GM23338 (cell line): ENCODE data around the gene MECP2.

Experiments used
- CREB1 ChIP-seq: fragments of 250-450 bp; sonication (Bioruptor Pico); IDR thresholded peaks from 2 replicates; pipeline ENCODE4 v1.5.0; 2020; ENCODE audit warnings: low read depth, mild to moderate bottlenecking, moderate library complexity
- EZH2 ChIP-seq: fragments of 200-600 bp; sonication (generic); IDR thresholded peaks from one replicate; pipeline ENCODE4 v1.8.0; 2017; ENCODE audit warnings: antibody characterized with exemption, mild to moderate bottlenecking, low read depth; ENCODE audit not compliant: unreplicated experiment
- EZH2phosphoT487 ChIP-seq: fragments of 200-600 bp; sonication (generic); IDR thresholded peaks from one replicate; pipeline ENCODE4 v1.8.1; 2018; ENCODE audit warnings: antibody characterized with exemption; ENCODE audit not compliant: unreplicated experiment
- JUNB ChIP-seq: IDR thresholded peaks from one replicate; pipeline ENCODE4 v1.6.1; 2016; ENCODE audit warnings: antibody characterized with exemption; ENCODE audit not compliant: unreplicated experiment
- NANOG ChIP-seq: IDR thresholded peaks from 2 replicates; pipeline ENCODE4 v1.6.1; 2016; ENCODE audit warnings: antibody characterized with exemption, borderline replicate concordance
- POLR2AphosphoS5 ChIP-seq: IDR thresholded peaks from 2 replicates; pipeline ENCODE4 v1.6.1; 2016; ENCODE audit warnings: antibody characterized with exemption, low read depth
- STAT1 ChIP-seq: IDR thresholded peaks from one replicate; pipeline ENCODE4 v1.6.1; 2016; ENCODE audit warnings: antibody characterized with exemption; ENCODE audit not compliant: unreplicated experiment
- ZNF114 ChIP-seq: fragments of 250-450 bp; sonication (Bioruptor Pico); IDR thresholded peaks from 2 replicates; pipeline ENCODE4 v1.5.0; 2020; ENCODE audit warnings: mild to moderate bottlenecking, moderate library complexity
- ZNF331 ChIP-seq: fragments of 250-450 bp; sonication (Bioruptor Pico); IDR thresholded peaks from 2 replicates; pipeline ENCODE4 v1.5.0; 2020; ENCODE audit warnings: low read depth, mild to moderate bottlenecking, moderate library complexity
- TF ChIP-seq, protein P1 (sequence below): IDR thresholded peaks from one replicate; pipeline ENCODE4 v1.6.1; 2018; ENCODE audit warnings: antibody characterized with exemption; ENCODE audit not compliant: unreplicated experiment
- TF ChIP-seq, protein P2 (sequence below), 2 experiments: fragments of 200-600 bp in 1 of 2; sonication (generic) in 1 of 2; conservative IDR thresholded peaks; 2 replicates each; pipeline versions ENCODE4 v1.5.1 to v1.6.1; 2016 to 2017; ENCODE audit warnings: antibody characterized with exemption in 2 of 2, low read depth in 2 of 2, mild to moderate bottlenecking in 2 of 2, moderate library complexity in 1 of 2
- TF ChIP-seq, protein P3 (sequence below): IDR thresholded peaks from 2 replicates; pipeline ENCODE4 v1.6.1; 2016; ENCODE audit warnings: antibody characterized with exemption
- TF ChIP-seq, protein P4 (sequence below): fragments of 250-450 bp; sonication (Bioruptor Pico); IDR thresholded peaks from 2 replicates; pipeline ENCODE4 v1.5.0; 2020; ENCODE audit warnings: mild to moderate bottlenecking, moderate library complexity

DNA sequence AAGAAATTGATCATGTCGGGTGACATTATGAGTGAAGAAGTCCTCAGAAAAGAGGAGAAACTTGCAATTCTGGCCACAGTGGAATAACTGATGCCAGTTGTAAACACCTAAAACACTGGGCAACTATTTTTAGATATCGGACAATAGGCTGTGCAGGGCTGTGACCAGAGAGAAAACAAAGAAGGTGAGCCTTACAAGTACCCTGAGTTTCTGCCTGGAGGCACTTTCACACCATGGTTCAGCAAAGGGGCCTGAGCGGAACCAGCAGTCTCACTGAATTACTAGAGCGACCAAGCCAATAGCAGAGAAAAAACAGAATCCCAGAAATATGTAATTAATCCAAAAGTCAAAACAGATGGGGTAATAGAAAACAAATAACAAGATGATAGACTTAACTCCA lies 89.0 kb downstream of the MECP2 start:
- TF ChIP-seq, protein P1, sequence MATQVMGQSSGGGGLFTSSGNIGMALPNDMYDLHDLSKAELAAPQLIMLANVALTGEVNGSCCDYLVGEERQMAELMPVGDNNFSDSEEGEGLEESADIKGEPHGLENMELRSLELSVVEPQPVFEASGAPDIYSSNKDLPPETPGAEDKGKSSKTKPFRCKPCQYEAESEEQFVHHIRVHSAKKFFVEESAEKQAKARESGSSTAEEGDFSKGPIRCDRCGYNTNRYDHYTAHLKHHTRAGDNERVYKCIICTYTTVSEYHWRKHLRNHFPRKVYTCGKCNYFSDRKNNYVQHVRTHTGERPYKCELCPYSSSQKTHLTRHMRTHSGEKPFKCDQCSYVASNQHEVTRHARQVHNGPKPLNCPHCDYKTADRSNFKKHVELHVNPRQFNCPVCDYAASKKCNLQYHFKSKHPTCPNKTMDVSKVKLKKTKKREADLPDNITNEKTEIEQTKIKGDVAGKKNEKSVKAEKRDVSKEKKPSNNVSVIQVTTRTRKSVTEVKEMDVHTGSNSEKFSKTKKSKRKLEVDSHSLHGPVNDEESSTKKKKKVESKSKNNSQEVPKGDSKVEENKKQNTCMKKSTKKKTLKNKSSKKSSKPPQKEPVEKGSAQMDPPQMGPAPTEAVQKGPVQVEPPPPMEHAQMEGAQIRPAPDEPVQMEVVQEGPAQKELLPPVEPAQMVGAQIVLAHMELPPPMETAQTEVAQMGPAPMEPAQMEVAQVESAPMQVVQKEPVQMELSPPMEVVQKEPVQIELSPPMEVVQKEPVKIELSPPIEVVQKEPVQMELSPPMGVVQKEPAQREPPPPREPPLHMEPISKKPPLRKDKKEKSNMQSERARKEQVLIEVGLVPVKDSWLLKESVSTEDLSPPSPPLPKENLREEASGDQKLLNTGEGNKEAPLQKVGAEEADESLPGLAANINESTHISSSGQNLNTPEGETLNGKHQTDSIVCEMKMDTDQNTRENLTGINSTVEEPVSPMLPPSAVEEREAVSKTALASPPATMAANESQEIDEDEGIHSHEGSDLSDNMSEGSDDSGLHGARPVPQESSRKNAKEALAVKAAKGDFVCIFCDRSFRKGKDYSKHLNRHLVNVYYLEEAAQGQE, result no peak
- TF ChIP-seq POLR2AphosphoS5 (no peak), NANOG (no peak), EZH2 (no peak), CREB1 (CRISPR knock-in tag) (no peak), EZH2phosphoT487 (no peak), JUNB (no peak), STAT1 (no peak), ZNF331 (CRISPR knock-in tag) (no peak), ZNF114 (CRISPR knock-in tag) (no peak)
- TF ChIP-seq, protein P2, sequence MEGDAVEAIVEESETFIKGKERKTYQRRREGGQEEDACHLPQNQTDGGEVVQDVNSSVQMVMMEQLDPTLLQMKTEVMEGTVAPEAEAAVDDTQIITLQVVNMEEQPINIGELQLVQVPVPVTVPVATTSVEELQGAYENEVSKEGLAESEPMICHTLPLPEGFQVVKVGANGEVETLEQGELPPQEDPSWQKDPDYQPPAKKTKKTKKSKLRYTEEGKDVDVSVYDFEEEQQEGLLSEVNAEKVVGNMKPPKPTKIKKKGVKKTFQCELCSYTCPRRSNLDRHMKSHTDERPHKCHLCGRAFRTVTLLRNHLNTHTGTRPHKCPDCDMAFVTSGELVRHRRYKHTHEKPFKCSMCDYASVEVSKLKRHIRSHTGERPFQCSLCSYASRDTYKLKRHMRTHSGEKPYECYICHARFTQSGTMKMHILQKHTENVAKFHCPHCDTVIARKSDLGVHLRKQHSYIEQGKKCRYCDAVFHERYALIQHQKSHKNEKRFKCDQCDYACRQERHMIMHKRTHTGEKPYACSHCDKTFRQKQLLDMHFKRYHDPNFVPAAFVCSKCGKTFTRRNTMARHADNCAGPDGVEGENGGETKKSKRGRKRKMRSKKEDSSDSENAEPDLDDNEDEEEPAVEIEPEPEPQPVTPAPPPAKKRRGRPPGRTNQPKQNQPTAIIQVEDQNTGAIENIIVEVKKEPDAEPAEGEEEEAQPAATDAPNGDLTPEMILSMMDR (conservative IDR thresholded peaks at IDR 0.05; ENCODE audit: low read depth in 2 of 2), result no peak
- TF ChIP-seq, protein P3, sequence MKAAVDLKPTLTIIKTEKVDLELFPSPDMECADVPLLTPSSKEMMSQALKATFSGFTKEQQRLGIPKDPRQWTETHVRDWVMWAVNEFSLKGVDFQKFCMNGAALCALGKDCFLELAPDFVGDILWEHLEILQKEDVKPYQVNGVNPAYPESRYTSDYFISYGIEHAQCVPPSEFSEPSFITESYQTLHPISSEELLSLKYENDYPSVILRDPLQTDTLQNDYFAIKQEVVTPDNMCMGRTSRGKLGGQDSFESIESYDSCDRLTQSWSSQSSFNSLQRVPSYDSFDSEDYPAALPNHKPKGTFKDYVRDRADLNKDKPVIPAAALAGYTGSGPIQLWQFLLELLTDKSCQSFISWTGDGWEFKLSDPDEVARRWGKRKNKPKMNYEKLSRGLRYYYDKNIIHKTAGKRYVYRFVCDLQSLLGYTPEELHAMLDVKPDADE, result no peak
- TF ChIP-seq, protein P4, sequence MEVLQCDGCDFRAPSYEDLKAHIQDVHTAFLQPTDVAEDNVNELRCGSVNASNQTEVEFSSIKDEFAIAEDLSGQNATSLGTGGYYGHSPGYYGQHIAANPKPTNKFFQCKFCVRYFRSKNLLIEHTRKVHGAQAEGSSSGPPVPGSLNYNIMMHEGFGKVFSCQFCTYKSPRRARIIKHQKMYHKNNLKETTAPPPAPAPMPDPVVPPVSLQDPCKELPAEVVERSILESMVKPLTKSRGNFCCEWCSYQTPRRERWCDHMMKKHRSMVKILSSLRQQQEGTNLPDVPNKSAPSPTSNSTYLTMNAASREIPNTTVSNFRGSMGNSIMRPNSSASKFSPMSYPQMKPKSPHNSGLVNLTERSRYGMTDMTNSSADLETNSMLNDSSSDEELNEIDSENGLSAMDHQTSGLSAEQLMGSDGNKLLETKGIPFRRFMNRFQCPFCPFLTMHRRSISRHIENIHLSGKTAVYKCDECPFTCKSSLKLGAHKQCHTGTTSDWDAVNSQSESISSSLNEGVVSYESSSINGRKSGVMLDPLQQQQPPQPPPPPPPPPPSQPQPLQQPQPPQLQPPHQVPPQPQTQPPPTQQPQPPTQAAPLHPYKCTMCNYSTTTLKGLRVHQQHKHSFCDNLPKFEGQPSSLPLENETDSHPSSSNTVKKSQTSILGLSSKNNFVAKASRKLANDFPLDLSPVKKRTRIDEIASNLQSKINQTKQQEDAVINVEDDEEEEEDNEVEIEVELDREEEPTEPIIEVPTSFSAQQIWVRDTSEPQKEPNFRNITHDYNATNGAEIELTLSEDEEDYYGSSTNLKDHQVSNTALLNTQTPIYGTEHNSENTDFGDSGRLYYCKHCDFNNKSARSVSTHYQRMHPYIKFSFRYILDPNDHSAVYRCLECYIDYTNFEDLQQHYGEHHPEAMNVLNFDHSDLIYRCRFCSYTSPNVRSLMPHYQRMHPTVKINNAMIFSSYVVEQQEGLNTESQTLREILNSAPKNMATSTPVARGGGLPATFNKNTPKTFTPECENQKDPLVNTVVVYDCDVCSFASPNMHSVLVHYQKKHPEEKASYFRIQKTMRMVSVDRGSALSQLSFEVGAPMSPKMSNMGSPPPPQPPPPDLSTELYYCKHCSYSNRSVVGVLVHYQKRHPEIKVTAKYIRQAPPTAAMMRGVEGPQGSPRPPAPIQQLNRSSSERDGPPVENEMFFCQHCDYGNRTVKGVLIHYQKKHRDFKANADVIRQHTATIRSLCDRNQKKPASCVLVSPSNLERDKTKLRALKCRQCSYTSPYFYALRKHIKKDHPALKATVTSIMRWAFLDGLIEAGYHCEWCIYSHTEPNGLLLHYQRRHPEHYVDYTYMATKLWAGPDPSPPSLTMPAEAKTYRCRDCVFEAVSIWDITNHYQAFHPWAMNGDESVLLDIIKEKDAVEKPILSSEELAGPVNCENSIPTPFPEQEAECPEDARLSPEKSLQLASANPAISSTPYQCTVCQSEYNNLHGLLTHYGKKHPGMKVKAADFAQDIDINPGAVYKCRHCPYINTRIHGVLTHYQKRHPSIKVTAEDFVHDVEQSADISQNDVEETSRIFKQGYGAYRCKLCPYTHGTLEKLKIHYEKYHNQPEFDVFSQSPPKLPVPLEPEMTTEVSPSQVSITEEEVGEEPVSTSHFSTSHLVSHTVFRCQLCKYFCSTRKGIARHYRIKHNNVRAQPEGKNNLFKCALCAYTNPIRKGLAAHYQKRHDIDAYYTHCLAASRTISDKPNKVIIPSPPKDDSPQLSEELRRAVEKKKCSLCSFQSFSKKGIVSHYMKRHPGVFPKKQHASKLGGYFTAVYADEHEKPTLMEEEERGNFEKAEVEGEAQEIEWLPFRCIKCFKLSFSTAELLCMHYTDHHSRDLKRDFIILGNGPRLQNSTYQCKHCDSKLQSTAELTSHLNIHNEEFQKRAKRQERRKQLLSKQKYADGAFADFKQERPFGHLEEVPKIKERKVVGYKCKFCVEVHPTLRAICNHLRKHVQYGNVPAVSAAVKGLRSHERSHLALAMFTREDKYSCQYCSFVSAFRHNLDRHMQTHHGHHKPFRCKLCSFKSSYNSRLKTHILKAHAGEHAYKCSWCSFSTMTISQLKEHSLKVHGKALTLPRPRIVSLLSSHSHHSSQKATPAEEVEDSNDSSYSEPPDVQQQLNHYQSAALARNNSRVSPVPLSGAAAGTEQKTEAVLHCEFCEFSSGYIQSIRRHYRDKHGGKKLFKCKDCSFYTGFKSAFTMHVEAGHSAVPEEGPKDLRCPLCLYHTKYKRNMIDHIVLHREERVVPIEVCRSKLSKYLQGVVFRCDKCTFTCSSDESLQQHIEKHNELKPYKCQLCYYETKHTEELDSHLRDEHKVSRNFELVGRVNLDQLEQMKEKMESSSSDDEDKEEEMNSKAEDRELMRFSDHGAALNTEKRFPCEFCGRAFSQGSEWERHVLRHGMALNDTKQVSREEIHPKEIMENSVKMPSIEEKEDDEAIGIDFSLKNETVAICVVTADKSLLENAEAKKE (CRISPR knock-in tag), result no peak
